NCI-H526 (cell line): ENCODE results near the gene PKIG.
A peak's percentile ranks its signal among the peaks of the same experiment; 100 is the strongest.

ENCODE experiments used
- DNase-seq, 2 experiments: peaks; one replicate each; lab custom pipeline; 2025; lab: John Stamatoyannopoulos, UW

Gene PKIG

DNA sequence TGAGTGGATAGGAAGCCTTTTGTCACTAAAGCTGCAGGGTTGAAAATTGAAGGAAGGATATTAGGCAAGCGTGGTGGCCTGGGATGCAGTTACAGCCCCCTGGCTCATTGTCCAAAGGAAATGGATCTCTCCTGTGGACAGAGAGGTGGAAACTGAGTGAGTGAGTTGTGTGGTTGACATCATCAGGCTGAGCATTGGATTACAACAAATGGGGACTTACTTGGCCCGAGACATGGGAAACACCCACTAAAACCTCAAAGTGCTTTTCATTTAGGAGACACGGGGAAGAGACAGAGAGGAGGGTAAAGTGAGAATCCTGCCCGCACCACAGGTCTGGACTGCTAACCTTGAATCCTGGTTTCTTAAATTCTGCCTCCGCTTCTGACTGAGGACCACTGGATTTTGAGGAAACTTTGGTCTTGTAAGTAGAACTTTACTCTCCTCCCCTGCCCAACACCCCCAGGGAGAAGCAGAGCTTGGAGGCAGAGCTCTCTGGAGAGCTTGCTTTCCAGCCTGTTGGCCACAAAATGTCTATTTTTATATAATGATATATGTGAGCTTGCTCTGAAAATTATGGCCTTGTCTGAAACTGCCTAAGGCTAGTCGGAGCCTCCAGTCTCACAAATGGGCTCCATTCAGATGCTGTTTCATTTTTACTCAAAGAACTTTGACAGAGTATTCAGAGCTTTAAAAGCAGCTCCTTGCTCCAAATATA is at the start of gene PKIG:
TSS of gene PKIG (plus strand) at position 269 of the 715 bp plus-strand sequence. CDS start 31,978 bp downstream, outside the sequence.
- no peak for DNase-seq

DNA sequence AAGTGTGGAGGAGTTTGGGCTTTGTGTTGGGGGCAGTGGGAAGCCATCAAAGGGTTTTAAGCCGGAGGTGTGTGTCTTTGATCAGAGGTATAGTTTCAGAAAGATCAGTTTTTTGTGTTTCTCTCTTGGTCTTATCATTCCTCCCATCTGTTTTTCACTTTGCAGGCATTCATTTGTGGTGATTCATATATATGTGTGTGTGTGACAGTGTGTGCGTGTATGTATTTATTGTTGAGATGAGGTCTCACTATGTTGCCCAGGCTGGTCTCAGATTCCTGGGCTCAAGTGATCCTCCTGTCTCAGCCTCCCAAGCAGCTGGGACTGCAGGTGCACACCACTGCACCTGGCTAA is 49.4 kb upstream of the PKIG start:
- DNase-seq = no peak

GRCh38 chr20:44533928-44534327 is 48.5 kb upstream of the PKIG start:
- no peak for DNase-seq

DNA sequence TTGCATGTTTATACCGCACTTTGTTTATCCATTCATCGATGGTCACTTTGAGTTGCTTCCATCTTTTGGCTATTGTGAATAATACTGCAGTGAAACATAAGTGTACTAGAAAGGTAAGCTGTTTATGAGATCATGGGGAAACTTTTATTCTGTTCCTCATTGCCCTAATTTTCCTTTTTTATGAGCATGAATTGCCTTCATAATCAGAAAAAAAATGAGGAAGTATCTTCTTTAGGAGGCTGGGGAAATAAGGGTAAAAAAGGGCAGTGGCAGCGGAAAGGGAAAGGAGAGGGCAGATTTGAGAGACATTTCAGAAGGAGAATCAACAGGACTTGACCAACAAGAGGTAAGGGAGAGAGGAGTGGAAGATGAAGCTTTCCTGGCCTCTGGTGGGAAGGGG is 46.2 kb upstream of the PKIG start:
- no peak for DNase-seq

DNA sequence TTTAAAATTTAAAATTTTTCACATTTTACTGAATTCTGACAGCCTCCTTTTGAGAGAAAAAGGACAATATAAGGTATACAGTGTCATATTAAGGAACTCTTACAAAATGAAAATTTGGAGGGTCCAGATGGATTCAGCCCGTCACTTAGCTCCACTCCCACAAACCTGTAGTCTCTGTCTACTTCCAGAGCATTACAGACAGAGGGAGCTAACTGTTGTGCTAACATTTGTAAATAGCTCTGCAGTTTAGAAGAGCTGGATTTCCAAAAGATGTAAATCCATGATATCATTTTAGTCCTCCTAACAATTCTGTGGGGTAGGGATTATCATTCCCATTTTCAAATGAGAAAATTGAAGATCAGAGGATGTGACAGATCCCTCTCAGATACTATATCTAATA is 44.4 kb upstream of the PKIG start:
- DNase-seq = peak in 1 of 2 experiments; percentile 10

DNA sequence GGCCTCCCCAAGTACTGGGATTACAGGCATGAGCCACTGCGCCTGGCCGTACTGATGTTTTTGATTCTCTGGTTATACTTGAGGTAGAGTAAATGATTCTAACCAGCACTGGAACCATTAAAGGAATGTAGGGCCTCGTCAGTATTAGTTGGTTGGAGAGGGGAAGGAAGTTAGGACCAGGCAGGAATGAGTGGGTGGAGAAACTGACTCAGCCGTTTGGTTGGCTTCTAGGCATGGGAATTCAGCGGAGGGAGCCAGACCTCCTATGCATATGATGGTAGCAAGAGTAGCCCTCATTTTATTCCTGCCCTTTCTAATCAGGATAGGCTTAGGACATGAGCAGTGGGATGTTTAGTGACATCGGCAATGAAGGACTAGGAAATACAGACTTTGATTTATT is 41.5 kb upstream of the PKIG start:
- no peak for DNase-seq

DNA sequence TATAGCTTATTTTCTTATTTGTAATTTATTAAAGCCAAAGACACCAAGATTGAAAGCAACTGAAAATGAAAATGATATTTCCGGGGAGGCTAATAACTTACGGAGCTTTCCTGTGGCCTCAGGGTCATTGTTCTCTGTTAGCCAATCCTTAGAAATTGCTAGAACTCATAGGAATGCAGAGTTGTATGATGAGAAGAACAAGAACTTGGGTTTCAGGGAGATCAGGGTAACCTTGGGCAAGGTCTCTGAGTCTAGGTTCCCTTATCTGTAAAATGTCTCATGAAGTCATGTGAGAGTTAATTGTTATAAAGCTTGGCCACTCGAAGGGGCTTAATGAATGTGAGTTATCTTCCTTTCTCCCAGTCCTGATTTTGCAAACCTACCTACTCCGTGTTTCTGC is 40.4 kb upstream of the PKIG start:
- DNase-seq = no peak

DNA sequence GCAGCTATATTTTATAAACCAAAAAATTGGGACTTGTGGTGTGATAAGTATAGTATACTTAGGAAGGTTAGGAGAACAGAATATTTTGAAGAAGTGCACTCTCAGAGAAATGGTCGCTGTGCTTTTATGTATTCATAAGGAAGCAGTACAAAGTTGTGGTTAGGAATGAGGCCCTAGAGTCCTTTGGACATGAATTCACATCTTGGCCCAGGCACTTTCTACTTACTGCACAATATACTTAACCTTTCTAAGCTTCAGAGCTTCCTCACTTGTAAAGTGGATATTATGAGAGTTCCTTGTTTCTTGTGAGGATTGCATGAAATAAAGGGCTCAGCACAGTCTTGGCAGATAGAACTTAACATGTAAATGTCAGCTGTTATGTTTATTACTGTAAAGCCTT is 39.5 kb upstream of the PKIG start:
- DNase-seq = no peak

- DNase-seq = no peak
Observed at GRCh38 chr20:44543358-44543757, 39.0 kb upstream of the PKIG start.

- DNase-seq = no peak
Observed at GRCh38 chr20:44544263-44544662, 38.1 kb upstream of the PKIG start.

- DNase-seq = no peak
Observed at GRCh38 chr20:44547419-44547818, 35.0 kb upstream of the PKIG start.

GRCh38 chr20:44549123-44549522 is 33.3 kb upstream of the PKIG start:
- DNase-seq = no peak

DNA sequence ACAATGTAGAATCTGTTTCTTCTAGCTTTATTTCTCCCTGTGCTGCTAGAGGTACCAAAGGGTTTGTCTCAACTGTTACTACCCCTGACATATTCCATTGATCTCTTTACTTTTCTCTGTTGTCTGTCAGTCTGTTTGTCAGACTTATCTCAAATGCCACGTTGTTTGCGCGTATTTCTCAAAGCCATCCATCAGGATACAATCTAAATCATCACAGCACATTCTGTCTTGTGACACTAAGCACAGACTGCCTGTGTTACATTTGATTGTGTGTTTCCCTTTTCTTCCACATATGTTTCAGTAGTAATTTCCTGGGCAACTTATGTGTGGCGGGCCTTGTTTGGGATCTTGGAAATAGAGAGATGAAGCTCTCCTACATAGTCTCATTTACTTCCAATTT is 30.3 kb upstream of the PKIG start:
- no peak for DNase-seq

DNA sequence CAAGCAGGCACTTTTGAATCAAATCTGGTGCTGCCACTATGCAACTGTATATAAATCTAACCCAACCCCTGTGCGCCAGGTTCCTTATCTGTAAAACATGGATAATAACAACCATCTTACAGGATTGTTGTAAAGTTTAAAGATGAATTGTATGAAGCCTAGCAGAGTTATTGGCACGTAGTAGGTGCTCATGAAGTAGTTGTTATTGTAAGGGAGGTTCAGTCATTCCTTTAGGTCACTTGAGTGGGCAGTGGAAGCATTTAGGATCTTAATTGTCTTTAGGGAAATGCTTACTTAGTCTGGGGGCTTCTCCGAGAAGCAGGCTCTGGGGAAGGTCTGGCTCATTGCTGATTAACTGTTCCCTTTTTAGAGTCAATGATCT is 29.8 kb upstream of the PKIG start:
- no peak for DNase-seq

- no peak for DNase-seq
Observed at GRCh38 chr20:44552950-44553908, 29.1 kb upstream of the PKIG start.

DNA sequence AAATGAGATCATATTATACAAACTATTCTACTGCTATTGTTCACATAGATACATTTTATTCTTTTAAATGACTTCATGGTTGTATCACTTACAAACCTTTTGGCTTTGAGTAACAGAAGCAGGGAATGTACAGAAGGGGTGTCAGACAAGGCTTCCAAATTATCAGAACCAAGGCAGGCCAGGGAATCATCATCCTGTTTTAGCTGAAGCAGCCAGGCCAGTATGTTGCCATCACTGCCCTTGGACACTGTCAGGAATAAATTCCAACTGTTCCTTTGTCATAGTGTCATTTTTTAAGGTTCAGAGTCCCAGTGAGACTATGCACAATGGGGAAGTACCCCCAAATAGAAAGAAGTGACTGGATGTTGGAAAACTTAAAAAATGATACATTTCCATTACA is 23.1 kb upstream of the PKIG start:
- no peak for DNase-seq

DNA sequence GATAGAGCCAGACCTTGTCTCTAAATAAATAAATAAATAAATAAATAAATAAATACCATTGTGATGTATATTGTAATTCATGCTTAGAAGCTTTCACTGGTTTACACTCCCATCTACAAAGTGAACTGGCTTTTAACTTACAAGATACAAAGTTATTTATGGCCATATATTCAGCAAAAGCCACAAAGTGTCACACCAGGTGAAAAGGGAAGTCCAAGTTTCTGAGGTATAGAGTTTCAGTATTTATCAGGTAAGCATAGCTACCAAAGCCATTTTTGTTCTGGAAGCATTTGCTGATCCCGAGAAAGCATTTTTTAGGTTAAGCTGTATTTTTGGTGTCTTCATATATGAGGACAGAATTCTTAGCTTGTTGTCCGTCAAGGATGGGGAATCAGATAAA is 22.1 kb upstream of the PKIG start:
- peak in 1 of 2 experiments; percentile 52 for DNase-seq

GRCh38 chr20:44560818-44561217 is 21.6 kb upstream of the PKIG start:
- DNase-seq = peak; percentile 89 to 90

DNA sequence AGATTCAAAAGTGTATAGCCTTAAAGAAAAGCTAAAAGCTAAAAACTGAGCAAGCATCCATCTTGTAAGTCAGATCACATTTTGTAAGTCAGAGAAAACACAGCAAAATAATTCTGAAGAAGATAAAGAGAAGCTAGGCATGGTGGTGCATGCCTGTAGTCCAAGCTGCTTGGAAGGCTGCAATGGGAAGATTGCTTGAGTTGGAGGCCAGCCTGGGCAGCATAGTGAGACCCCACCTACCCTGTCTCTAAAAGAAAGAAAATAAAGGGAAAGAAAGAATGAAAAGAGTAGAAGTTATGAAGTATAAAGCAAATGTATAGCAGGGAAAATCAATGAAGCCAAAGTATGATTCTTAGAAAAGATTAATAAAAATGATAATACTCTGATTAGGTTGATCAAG is 20.5 kb upstream of the PKIG start:
- DNase-seq = no peak

- DNase-seq = no peak
Observed at GRCh38 chr20:44566018-44566417, 16.4 kb upstream of the PKIG start.

- DNase-seq = no peak
Observed at GRCh38 chr20:44566811-44567210, 15.6 kb upstream of the PKIG start.

DNA sequence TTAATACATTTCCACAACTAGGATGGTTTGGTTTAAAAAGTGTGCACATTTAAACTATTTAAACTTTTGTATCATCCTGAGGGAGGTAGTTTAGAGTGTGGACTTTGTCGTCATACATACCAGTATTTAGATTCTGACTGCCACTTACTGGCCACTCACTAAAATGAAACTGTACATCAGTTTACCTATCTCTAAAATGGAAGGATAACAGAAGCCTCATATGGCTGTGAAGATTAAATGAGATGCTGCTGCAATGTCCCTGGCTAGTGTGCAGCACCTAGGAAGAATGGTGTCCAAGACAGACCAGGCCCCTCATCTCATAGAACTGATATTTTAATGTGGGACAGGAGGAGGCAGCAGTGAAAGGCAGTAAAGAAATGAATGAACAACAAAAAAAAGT is 12.0 kb upstream of the PKIG start:
- no peak for DNase-seq

- DNase-seq = no peak
Observed at GRCh38 chr20:44571362-44571988, 10.9 kb upstream of the PKIG start.
